ENCODE measurements around the gene SPECC1. TPM values are rescaled to one million over a fixed set of nuclear protein-coding genes. Genes with fewer than 3 reads are reported as not detected.

Gene SPECC1
- total and polyA plus RNA-seq, 9 of the 15 experiments (the other 6 are each of a cell fraction or from before 2014, with no cell fraction given), result 2.4 to 19.6 (median 14.7) TPM

- no peak for FAIRE-seq
- no peaks in the 10 kb centered on the region for H3K79me2 ChIP-seq (ENCODE audit: control insufficient read depth, insufficient read depth, low read length)
- no peak overlapping the region for H3K4me2 ChIP-seq (ENCODE audit: insufficient read depth, low read length)
- TF ChIP-seq POLR2AphosphoS2 (IDR thresholded peaks at IDR 0.05; ENCODE audit: low read length) (no peak), ZBTB1 (CRISPR knock-in tag; IDR thresholded peaks at IDR 0.05; ENCODE audit: borderline replicate concordance, low read depth) (no peak), MYNN (IDR thresholded peaks at IDR 0.05) (no peak), MYNN (CRISPR knock-in tag; IDR thresholded peaks at IDR 0.05) (no peak), ZNF740 (CRISPR knock-in tag; IDR thresholded peaks at IDR 0.05) (no peak), ZNF740 (tag; IDR thresholded peaks at IDR 0.05) (no peak), ZNF175 (CRISPR knock-in tag; IDR thresholded peaks at IDR 0.05; ENCODE audit: low read depth) (no peak), KLF13 (tag; IDR thresholded peaks at IDR 0.05; ENCODE audit: borderline replicate concordance, low read depth) (no peak), TCF7L2 (IDR thresholded peaks at IDR 0.05; ENCODE audit: low read depth, low read length) (no peak), HMGN3 (IDR thresholded peaks at IDR 0.05; ENCODE audit: borderline replicate concordance, extremely low read depth, insufficient read length, low read depth, low read length) (no peak), ZNF398 (CRISPR knock-in tag; IDR thresholded peaks at IDR 0.05) (no peak), SOX6 (IDR thresholded peaks at IDR 0.05) (no peak), NELFE (IDR thresholded peaks at IDR 0.05; ENCODE audit: insufficient read depth, insufficient read length) (no peak), NBN (IDR thresholded peaks at IDR 0.05; ENCODE audit: low read depth) (no peak), PPARD (CRISPR knock-in tag; IDR thresholded peaks at IDR 0.05) (no peak), MCM5 (IDR thresholded peaks at IDR 0.05; ENCODE audit: low read depth) (no peak), ZNF347 (CRISPR knock-in tag; IDR thresholded peaks at IDR 0.05; ENCODE audit: low read depth) (no peak), CBX1 (IDR thresholded peaks at IDR 0.05; ENCODE audit: low read depth) (no peak), DNMT1 (IDR thresholded peaks at IDR 0.05) (no peak)
- no peak overlapping the region for H3K9ac ChIP-seq (ENCODE audit: insufficient read depth in 1 of 2, low read depth in 2 of 2, low read length in 2 of 2)
- no peaks in the 10 kb centered on the region for H3K27me3 ChIP-seq (ENCODE audit: control insufficient read depth in 2 of 2, insufficient read depth in 2 of 2, low read length in 2 of 2)
- peaks cover 4 to 10% of the 10 kb centered on the region in 2 experiments; a peak in 3 of 5 replicates for H3K4me1 ChIP-seq (replicated peaks in 1 of 2; ENCODE audit: control insufficient read depth in 2 of 2, insufficient read depth in 2 of 2, low read length in 2 of 2)
- no peak for ATAC-seq
- no peak overlapping the region for H2AFZ ChIP-seq (ENCODE audit: low read depth, low read length)
- CTCF ChIA-PET (ENCODE audit: low intra/inter-chr PET ratio), result no interaction called here
- no TSS peak for BruUV-seq (replicated peaks)
- in situ Hi-C loops (cut with MboI), result no loop called here
- no peak overlapping the region for H3K27ac ChIP-seq (ENCODE audit: extremely low read depth, low read depth, low read length)
- POLR2A ChIA-PET, result no interaction called here
- H3K36me3 ChIP-seq (ENCODE audit: control insufficient read depth, insufficient read depth, low read length), result no peaks in the 10 kb centered on the region
- no peak overlapping the region for H3K4me3 ChIP-seq
- intact Hi-C loops (cut with micrococcal nuclease), result no loop called here
- 78% methylated on average over 4 of the region's 4 CpGs for WGBS (ENCODE audit: insufficient coverage, low coverage, missing lambda C conversion rate)
- no peaks in the 10 kb centered on the region for H4K20me1 ChIP-seq (replicated peaks; ENCODE audit: control insufficient read depth, insufficient read depth, low read length)
- DNase-seq (ENCODE audit: extremely low read depth in 1 of 4, low spot score in 3 of 4), result no peak
- H3K9me1 ChIP-seq (ENCODE audit: control insufficient read depth, insufficient read depth, low read length), result no peaks in the 10 kb centered on the region
- H3K9me3 ChIP-seq (replicated peaks; ENCODE audit: control insufficient read depth, insufficient read depth, low read depth, low read length), result no peaks in the 10 kb centered on the region
Measured at GRCh38 chr17:20067711-20068110, 58.6 kb downstream of the SPECC1 start.
